ENCODE data around the gene TMX1.

TMX1 gene

GRCh38 chr14:51258788-51259187 lies 18.7 kb downstream of the TMX1 start:
- Mint-ChIP-seq H3K27me3 (no peaks in the 10 kb centered on the region), H3K27ac (no peak overlapping the region), H3K4me1 (peaks cover 5% of the 10 kb centered on the region), H3K4me3 (no peak overlapping the region), H3K36me3 (peaks cover 50% of the 10 kb centered on the region), H3K9me3 (peaks cover 5% of the 10 kb centered on the region)
- no peak for DNase-seq
- CTCF ChIA-PET = no interaction called here

GRCh38 chr14:51260225-51260624 lies 20.2 kb downstream of the TMX1 start:
- Mint-ChIP-seq H3K9me3 (peaks cover 5% of the 10 kb centered on the region), H3K4me3 (no peak overlapping the region), H3K4me1 (peaks cover 5% of the 10 kb centered on the region), H3K36me3 (peaks cover 44% of the 10 kb centered on the region), H3K27me3 (no peaks in the 10 kb centered on the region), H3K27ac (no peak overlapping the region)
- no peak for DNase-seq
- CTCF ChIA-PET = no interaction called here

- Mint-ChIP-seq H3K4me1 (peaks cover 5% of the 10 kb centered on the region), H3K36me3 (peaks cover 40% of the 10 kb centered on the region), H3K27me3 (no peaks in the 10 kb centered on the region), H3K9me3 (peaks cover 5% of the 10 kb centered on the region), H3K27ac (no peak overlapping the region), H3K4me3 (no peak overlapping the region)
- DNase-seq = no peak
- CTCF ChIA-PET = no interaction called here
These were observed 21.1 kb downstream of the TMX1 start for GRCh38 chr14:51261151-51261550.

DNA sequence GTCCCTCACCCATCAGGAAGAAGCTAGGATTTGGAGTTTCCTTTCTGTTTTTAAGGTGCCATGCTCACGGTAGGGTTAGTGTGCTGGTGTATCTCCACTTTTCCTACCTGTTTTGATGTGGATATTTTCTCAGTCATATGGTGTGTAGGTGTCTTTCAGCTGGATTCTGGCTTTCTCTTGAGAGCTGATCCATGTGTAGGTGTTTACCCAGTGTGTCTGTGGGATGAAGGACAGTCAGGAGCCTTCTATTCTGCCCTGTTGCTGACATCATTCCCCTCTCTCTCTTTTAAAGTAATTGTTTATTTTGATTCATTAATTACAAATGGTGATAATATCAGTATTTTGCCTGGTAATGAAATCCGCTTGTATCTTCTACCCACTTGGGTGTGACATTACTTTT lies 22.8 kb downstream of the TMX1 start:
- CTCF ChIA-PET = interaction anchor here (0.7 to 1.1 kb wide), 2 partner anchors 20 to 52 kb away, joined by 3 read pairs; no protein-coding TSS in a partner anchor
- Mint-ChIP-seq H3K4me3 (no peak overlapping the region), H3K27ac (no peak overlapping the region), H3K9me3 (peaks cover 5% of the 10 kb centered on the region), H3K27me3 (no peaks in the 10 kb centered on the region), H3K36me3 (peaks cover 33% of the 10 kb centered on the region), H3K4me1 (peaks cover 5% of the 10 kb centered on the region)
- no peak for DNase-seq

GRCh38 chr14:51269634-51270033 lies 29.6 kb downstream of the TMX1 start:
- Mint-ChIP-seq H3K27me3 (no peaks in the 10 kb centered on the region), H3K4me1 (no peaks in the 10 kb centered on the region), H3K4me3 (no peak overlapping the region), H3K27ac (no peak overlapping the region), H3K9me3 (no peaks in the 10 kb centered on the region), H3K36me3 (peaks cover 3% of the 10 kb centered on the region)
- CTCF ChIA-PET = interaction anchor here (1.4 kb wide), 1 partner anchor 14 kb away, joined by 3 read pairs; no protein-coding TSS in a partner anchor
- no peak for DNase-seq

DNA sequence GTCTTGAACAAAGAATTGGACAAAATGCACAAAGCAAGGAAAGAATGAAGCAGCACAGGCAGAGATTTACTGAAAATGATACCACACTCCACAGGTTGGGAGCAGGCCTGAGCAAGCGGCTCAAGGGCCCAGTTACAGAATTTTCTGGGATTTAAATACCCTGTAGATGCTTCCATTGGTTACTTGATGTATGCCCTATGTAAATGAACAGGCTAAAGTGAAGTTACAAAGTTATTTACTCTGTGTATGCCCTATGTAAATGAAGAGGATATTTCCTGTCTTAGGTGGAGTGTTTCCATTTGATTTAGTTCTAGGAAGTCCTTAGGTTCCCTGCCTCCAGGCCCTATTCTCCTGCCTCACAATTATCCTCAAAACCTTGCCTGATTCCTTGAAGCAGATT lies 36.6 kb downstream of the TMX1 start:
- H3K4me3 Mint-ChIP-seq = no peak overlapping the region
- no peaks in the 10 kb centered on the region for H3K4me1 Mint-ChIP-seq
- H3K36me3 Mint-ChIP-seq = no peaks in the 10 kb centered on the region
- H3K9me3 Mint-ChIP-seq = no peaks in the 10 kb centered on the region
- CTCF ChIA-PET = no interaction called here
- DNase-seq = no peak
- no peak overlapping the region for H3K27ac Mint-ChIP-seq
- no peaks in the 10 kb centered on the region for H3K27me3 Mint-ChIP-seq

DNA sequence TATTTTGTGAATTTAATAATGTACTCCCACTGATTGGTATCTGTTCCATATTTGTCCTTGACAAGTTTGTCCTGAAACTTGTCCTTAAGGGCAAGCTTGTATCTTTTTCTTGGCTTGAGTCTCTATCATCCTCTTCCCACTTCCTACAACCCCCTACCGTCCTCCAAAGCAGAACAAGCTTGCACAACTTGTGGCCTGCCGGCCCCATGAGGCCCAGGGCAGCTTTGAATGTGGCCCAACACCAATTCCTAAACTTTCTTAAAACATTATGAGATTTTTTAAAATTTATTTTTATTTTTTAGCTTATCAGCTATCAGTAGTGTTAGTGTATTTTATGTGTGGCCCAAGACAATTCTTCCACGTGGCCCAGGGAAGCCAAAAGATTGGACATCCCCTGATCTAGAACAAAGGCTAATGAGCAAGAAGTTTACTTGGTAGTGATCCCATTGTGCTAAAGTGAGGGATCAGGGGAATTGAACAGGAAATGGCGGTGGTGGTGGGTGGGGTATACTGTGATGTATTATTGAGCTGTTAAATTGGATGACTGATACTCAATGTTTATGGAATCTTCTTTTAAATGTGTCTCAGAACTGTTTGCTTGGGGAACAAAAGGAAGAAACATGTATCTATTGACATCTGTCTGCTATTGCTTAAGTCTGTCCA lies 37.8 kb downstream of the TMX1 start:
- CTCF ChIA-PET = interaction anchor here (1.7 kb wide), 1 partner anchor 499 kb away, joined by 7 read pairs; no protein-coding TSS in a partner anchor
- Mint-ChIP-seq H3K9me3 (no peaks in the 10 kb centered on the region), H3K4me3 (no peak overlapping the region), H3K36me3 (no peaks in the 10 kb centered on the region), H3K27me3 (no peaks in the 10 kb centered on the region), H3K27ac (no peak overlapping the region), H3K4me1 (no peaks in the 10 kb centered on the region)
- DNase-seq = no peak

GRCh38 chr14:51282517-51282916 lies 42.5 kb downstream of the TMX1 start:
- H3K36me3 Mint-ChIP-seq = no peaks in the 10 kb centered on the region
- H3K4me1 Mint-ChIP-seq = no peaks in the 10 kb centered on the region
- CTCF ChIA-PET = interaction anchor here (0.8 to 4.9 kb wide), 9 partner anchors 9 to 694 kb away, joined by 3 to 46 read pairs (median 4); no protein-coding TSS in a partner anchor
- H3K9me3 Mint-ChIP-seq = no peaks in the 10 kb centered on the region
- H3K27me3 Mint-ChIP-seq = no peaks in the 10 kb centered on the region
- no peak for DNase-seq
- H3K27ac Mint-ChIP-seq = no peak overlapping the region
- H3K4me3 Mint-ChIP-seq = no peak overlapping the region

DNA sequence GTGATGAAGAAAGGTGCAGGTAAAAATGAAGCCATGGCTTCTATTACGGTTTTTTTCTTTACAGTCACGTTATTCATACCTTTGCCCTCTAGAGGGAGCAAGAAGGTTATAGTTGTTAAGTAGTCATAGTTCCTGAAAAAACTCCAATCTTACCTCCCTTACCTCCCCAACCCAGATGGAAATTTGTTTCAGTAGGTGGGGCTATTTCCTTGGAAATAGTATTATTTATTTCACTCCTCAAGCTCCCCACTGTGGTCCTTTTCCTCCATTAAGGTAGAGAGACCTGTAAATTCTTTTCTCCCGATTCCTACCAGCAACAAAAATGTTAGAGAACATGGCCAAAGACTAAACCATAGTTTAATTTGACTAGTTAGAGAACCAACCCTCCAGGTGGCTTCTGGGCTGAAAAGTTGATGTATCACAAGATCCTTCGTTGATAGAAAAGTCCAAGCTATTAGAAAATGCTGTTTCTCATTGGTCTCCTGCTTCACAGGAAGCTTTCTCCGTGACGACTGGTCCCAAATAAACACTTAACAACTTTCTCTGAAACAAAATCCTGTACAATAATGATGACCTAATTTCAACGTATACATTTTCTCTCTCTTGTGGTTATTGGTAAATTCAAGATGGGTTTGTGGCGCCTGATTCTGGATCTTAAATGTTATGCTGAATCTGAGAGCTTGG lies 43.5 kb downstream of the TMX1 start:
- Mint-ChIP-seq H3K36me3 (no peaks in the 10 kb centered on the region), H3K4me3 (no peak overlapping the region), H3K27me3 (no peaks in the 10 kb centered on the region), H3K27ac (no peak overlapping the region), H3K9me3 (no peaks in the 10 kb centered on the region), H3K4me1 (no peaks in the 10 kb centered on the region)
- no peak for DNase-seq
- CTCF ChIA-PET = interaction anchor here (0.8 to 4.9 kb wide), 13 partner anchors 10 to 695 kb away, joined by 3 to 46 read pairs (median 4); partner anchors contain the start of gene FRMD6

DNA sequence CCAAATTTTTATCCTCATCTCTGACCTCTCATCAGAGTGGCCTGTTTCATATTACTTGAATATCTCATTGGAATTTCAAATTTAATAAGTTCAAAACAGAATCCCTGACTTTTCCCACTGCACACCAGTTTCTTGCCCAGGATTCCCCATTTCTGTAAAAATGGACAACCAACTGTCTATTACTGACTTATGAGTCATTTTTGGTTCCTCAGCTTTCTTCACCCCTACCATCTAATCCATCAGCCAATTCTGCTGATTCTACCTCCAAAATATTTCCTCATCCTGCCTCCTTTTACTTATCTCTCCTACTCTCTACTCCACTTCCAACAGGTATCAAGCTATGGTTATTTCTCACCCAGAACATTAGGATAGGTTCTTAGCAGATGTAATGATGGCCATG lies 44.2 kb downstream of the TMX1 start:
- no peaks in the 10 kb centered on the region for H3K36me3 Mint-ChIP-seq
- DNase-seq = no peak
- CTCF ChIA-PET = interaction anchor here (0.9 to 4.9 kb wide), 9 partner anchors 10 to 694 kb away, joined by 3 to 46 read pairs (median 3); partner anchors contain the start of gene FRMD6
- no peaks in the 10 kb centered on the region for H3K9me3 Mint-ChIP-seq
- H3K4me1 Mint-ChIP-seq = no peaks in the 10 kb centered on the region
- H3K27me3 Mint-ChIP-seq = no peaks in the 10 kb centered on the region
- H3K27ac Mint-ChIP-seq = no peak overlapping the region
- no peak overlapping the region for H3K4me3 Mint-ChIP-seq

DNA sequence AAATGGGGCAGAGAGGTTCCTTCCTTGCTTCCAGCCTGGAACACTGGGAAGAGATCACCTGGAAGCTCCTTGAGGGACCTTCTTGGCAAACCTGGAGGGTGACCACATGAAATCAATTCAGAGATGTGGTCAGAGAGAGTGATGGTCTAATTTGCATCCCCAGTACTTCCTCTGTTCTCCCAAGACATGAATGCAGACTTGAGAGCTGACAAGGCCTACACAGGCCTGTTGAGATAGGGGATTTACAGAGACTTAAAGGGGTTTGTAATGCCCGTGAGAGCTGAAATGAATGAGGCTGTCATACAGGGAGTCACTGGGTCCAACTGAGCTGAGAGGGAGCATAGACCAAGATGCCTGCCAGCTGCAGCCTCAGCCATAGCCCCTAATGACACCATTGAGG lies 45.1 kb downstream of the TMX1 start:
- no peaks in the 10 kb centered on the region for H3K27me3 Mint-ChIP-seq
- no peaks in the 10 kb centered on the region for H3K36me3 Mint-ChIP-seq
- no peak for DNase-seq
- CTCF ChIA-PET = interaction anchor here (4.9 kb wide), 1 partner anchor 492 kb away, joined by 46 read pairs; no protein-coding TSS in a partner anchor
- H3K27ac Mint-ChIP-seq = no peak overlapping the region
- H3K4me1 Mint-ChIP-seq = no peaks in the 10 kb centered on the region
- H3K4me3 Mint-ChIP-seq = no peak overlapping the region
- no peaks in the 10 kb centered on the region for H3K9me3 Mint-ChIP-seq

DNA sequence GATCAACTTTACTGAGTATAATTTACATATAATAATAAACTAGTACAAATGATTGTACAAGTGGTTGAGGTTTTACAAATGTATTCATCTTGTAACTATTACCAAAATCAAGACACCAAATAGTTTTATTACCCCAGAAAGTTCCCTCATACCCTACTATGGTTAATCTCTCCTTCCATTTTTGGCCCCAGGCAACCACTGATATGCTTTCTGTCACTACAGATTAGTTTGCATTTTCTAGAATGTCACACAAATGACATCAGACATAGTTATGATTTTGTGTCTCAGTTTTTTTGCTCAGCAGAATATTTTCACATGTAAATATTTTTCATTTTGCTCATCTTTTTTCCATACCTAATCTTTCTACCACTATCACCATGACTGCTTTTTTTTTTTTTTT lies 49.1 kb downstream of the TMX1 start:
- Mint-ChIP-seq H3K27me3 (no peaks in the 10 kb centered on the region), H3K4me3 (no peak overlapping the region), H3K4me1 (no peaks in the 10 kb centered on the region), H3K9me3 (no peaks in the 10 kb centered on the region), H3K36me3 (no peaks in the 10 kb centered on the region), H3K27ac (no peak overlapping the region)
- CTCF ChIA-PET = no interaction called here
- DNase-seq = no peak

GRCh38 chr14:51290132-51290531 lies 50.1 kb downstream of the TMX1 start:
- no peaks in the 10 kb centered on the region for H3K4me1 Mint-ChIP-seq
- CTCF ChIA-PET = interaction anchor here (0.6 kb wide), 1 partner anchor 910 kb away, joined by 3 read pairs; no protein-coding TSS in a partner anchor
- H3K27ac Mint-ChIP-seq = no peak overlapping the region
- DNase-seq = no peak
- no peaks in the 10 kb centered on the region for H3K9me3 Mint-ChIP-seq
- H3K27me3 Mint-ChIP-seq = no peaks in the 10 kb centered on the region
- H3K36me3 Mint-ChIP-seq = no peaks in the 10 kb centered on the region
- no peak overlapping the region for H3K4me3 Mint-ChIP-seq

- DNase-seq = no peak
- no peaks in the 10 kb centered on the region for H3K36me3 Mint-ChIP-seq
- no peaks in the 10 kb centered on the region for H3K4me1 Mint-ChIP-seq
- no peaks in the 10 kb centered on the region for H3K9me3 Mint-ChIP-seq
- H3K27me3 Mint-ChIP-seq = no peaks in the 10 kb centered on the region
- CTCF ChIA-PET = interaction anchor here (0.6 kb wide), 1 partner anchor 911 kb away, joined by 3 read pairs; no protein-coding TSS in a partner anchor
- no peak overlapping the region for H3K4me3 Mint-ChIP-seq
- H3K27ac Mint-ChIP-seq = no peak overlapping the region
These were observed 51.0 kb downstream of the TMX1 start for GRCh38 chr14:51291016-51291415.

Measured in activated naive CD4-positive, alpha-beta T cell treated with anti-CD3 and anti-CD28 coated beads, Interleukin-2, amount 10 ng/mL, durations not matched to agents 7 days and 5 days (primary cell).